C4-2B (cell line): Measurements from ENCODE around the gene DCHS1.

Experiments
- ZFX ChIP-seq: fragments of 450-650 bp; IDR thresholded peaks from 2 replicates; pipeline ENCODE4 v1.6.1; 2017
- TF ChIP-seq, protein P1 (sequence below): fragments of 450-650 bp; conservative IDR thresholded peaks from 2 replicates; pipeline ENCODE4 v1.5.1; 2017; ENCODE audit warnings: mild to moderate bottlenecking

- TF ChIP-seq, protein P1, sequence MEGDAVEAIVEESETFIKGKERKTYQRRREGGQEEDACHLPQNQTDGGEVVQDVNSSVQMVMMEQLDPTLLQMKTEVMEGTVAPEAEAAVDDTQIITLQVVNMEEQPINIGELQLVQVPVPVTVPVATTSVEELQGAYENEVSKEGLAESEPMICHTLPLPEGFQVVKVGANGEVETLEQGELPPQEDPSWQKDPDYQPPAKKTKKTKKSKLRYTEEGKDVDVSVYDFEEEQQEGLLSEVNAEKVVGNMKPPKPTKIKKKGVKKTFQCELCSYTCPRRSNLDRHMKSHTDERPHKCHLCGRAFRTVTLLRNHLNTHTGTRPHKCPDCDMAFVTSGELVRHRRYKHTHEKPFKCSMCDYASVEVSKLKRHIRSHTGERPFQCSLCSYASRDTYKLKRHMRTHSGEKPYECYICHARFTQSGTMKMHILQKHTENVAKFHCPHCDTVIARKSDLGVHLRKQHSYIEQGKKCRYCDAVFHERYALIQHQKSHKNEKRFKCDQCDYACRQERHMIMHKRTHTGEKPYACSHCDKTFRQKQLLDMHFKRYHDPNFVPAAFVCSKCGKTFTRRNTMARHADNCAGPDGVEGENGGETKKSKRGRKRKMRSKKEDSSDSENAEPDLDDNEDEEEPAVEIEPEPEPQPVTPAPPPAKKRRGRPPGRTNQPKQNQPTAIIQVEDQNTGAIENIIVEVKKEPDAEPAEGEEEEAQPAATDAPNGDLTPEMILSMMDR, result no peak
- TF ChIP-seq ZFX, result no peak
Observed at GRCh38 chr11:6625156-6625831, 30.3 kb downstream of the DCHS1 start.
